ENCODE results near the gene STAC2. TPM values are rescaled to one million over a fixed set of nuclear protein-coding genes. Genes with fewer than 3 reads are reported as not detected.

The STAC2 gene
- total and polyA plus RNA-seq, 2 of the 13 experiments (the other 11 are each of a cell fraction or from before 2014, with no cell fraction given): not detected

- peak within 1 kb of the TSS; percentile 89 for H3K4me2 ChIP-seq (ENCODE audit: low read depth, low read length)
- H3K9me3 ChIP-seq (ENCODE audit: low read length): no peaks in the 10 kb centered on the region
- no peaks in the 10 kb centered on the region; a peak in 1 of 5 replicates for H3K27me3 ChIP-seq (ENCODE audit: control insufficient read depth in 1 of 2, insufficient read depth in 2 of 2, low read length in 2 of 2)
- WGBS (ENCODE audit: low lambda C conversion rate): 3% methylated on average over 27 of the region's 55 CpGs
- in situ Hi-C loops (cut with HindIII; ENCODE audit: extremely low pct_ligation_motif_present, low pct_unique_long_range_greater_than_20kb): no loop called here
- H2AFZ ChIP-seq (ENCODE audit: low read length): no peak within 1 kb of the TSS
- peaks cover 23% of the 10 kb centered on the region for H3K79me2 ChIP-seq (ENCODE audit: insufficient read depth, low read length)
- ChIA-PET CTCF (ENCODE audit: low intra/inter-chr PET ratio, low total read pairs) (no interaction called here), POLR2A (interaction anchor here (0.6 kb wide), 1 partner anchor 9 kb away, joined by 4 read pairs; no protein-coding TSS in a partner anchor)
- peak within 1 kb of the TSS; percentile 46; the same call in 1 of the 2 replicates for H3K9ac ChIP-seq (ENCODE audit: insufficient read depth, low read depth, low read length)
- FAIRE-seq (no peak), DNase-seq (ENCODE audit: low spot score) (peak; percentile 45), ATAC-seq (peak; percentile 61)
- H3K4me1 ChIP-seq (ENCODE audit: insufficient read depth, low read length): peaks cover 60% of the 10 kb centered on the region
- H4K20me1 ChIP-seq (ENCODE audit: insufficient read depth, low read length): peaks cover 12% of the 10 kb centered on the region
- no TSS peak for BruUV-seq (replicated peaks)
- peak within 1 kb of the TSS; percentile 56 to 80 (median 69) for H3K4me3 ChIP-seq (replicated peaks in 1 of 3; ENCODE audit: insufficient read depth in 1 of 3, low read depth in 2 of 3, low read length in 3 of 3)
- intact Hi-C loops (cut with micrococcal nuclease; ENCODE audit: unreplicated experiment): no loop called here
- peaks cover 7 to 11% of the 10 kb centered on the region in 2 experiments for H3K36me3 ChIP-seq (replicated peaks in 1 of 2; ENCODE audit: control insufficient read depth in 1 of 2, insufficient read depth in 2 of 2, low read length in 2 of 2)
- no peak within 1 kb of the TSS for H3K27ac ChIP-seq (ENCODE audit: extremely low read length, insufficient read depth, low read length)
- TF ChIP-seq, protein P1, sequence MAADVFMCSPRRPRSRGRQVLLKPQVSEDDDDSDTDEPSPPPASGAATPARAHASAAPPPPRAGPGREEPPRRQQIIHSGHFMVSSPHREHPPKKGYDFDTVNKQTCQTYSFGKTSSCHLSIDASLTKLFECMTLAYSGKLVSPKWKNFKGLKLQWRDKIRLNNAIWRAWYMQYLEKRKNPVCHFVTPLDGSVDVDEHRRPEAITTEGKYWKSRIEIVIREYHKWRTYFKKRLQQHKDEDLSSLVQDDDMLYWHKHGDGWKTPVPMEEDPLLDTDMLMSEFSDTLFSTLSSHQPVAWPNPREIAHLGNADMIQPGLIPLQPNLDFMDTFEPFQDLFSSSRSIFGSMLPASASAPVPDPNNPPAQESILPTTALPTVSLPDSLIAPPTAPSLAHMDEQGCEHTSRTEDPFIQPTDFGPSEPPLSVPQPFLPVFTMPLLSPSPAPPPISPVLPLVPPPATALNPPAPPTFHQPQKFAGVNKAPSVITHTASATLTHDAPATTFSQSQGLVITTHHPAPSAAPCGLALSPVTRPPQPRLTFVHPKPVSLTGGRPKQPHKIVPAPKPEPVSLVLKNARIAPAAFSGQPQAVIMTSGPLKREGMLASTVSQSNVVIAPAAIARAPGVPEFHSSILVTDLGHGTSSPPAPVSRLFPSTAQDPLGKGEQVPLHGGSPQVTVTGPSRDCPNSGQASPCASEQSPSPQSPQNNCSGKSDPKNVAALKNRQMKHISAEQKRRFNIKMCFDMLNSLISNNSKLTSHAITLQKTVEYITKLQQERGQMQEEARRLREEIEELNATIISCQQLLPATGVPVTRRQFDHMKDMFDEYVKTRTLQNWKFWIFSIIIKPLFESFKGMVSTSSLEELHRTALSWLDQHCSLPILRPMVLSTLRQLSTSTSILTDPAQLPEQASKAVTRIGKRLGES (CRISPR knock-in tag; IDR thresholded peaks at IDR 0.05; ENCODE audit: borderline replicate concordance): no peak
- no peak; the same call in 1 of the 2 replicates for TF ChIP-seq RXRA (CRISPR knock-in tag; IDR thresholded peaks at IDR 0.05)
- peak; percentile 57; the same call in 1 of the 2 replicates for TF ChIP-seq ZNF589 (CRISPR knock-in tag; conservative IDR thresholded peaks at IDR 0.05)
- no peak for TF ChIP-seq NCOA1 (CRISPR knock-in tag; IDR thresholded peaks at IDR 0.05)
- TF ChIP-seq KLF12 (CRISPR knock-in tag; IDR thresholded peaks at IDR 0.05; ENCODE audit: borderline replicate concordance): no peak
- TF ChIP-seq, protein P2, sequence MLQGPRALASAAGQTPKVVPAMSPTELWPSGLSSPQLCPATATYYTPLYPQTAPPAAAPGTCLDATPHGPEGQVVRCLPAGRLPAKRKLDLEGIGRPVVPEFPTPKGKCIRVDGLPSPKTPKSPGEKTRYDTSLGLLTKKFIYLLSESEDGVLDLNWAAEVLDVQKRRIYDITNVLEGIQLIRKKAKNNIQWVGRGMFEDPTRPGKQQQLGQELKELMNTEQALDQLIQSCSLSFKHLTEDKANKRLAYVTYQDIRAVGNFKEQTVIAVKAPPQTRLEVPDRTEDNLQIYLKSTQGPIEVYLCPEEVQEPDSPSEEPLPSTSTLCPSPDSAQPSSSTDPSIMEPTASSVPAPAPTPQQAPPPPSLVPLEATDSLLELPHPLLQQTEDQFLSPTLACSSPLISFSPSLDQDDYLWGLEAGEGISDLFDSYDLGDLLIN (CRISPR knock-in tag; IDR thresholded peaks at IDR 0.05; ENCODE audit: borderline replicate concordance): no peak
- TF ChIP-seq THYN1 (CRISPR knock-in tag; IDR thresholded peaks at IDR 0.05; ENCODE audit: borderline replicate concordance, low read depth): no peak
- no peak for TF ChIP-seq ZNF20 (CRISPR knock-in tag; IDR thresholded peaks at IDR 0.05)
- no peak for TF ChIP-seq IRX3 (CRISPR knock-in tag; IDR thresholded peaks at IDR 0.05; ENCODE audit: borderline replicate concordance, low read depth)
- TF ChIP-seq HNF1B (CRISPR knock-in tag; IDR thresholded peaks at IDR 0.05): no peak; the same call in 1 of the 2 replicates
- no peak for TF ChIP-seq SOX5 (CRISPR knock-in tag; IDR thresholded peaks at IDR 0.05; ENCODE audit: borderline replicate concordance)
- no peak for TF ChIP-seq FOXC1 (CRISPR knock-in tag; IDR thresholded peaks at IDR 0.05; ENCODE audit: borderline replicate concordance)
- TF ChIP-seq HNRNPLL (IDR thresholded peaks at IDR 0.05; ENCODE audit: low read depth, low read length, poor library complexity, severe bottlenecking): peak; percentile 52
- TF ChIP-seq EED (CRISPR knock-in tag; IDR thresholded peaks at IDR 0.05): no peak
- no peak for TF ChIP-seq ZNF616 (CRISPR knock-in tag; IDR thresholded peaks at IDR 0.05; ENCODE audit: low read depth)
- 0 out of 2 replicates have a peak, but pooled peaks have one; percentile 37 for TF ChIP-seq ERF (CRISPR knock-in tag; IDR thresholded peaks at IDR 0.05)
- TF ChIP-seq REXO4 (CRISPR knock-in tag; IDR thresholded peaks at IDR 0.05; ENCODE audit: borderline replicate concordance): no peak
These were observed 28.2 kb downstream of the STAC2 start, which contains the start of gene CACNB1 for GRCh38 chr17:39197380-39198185. CACNB1 (minus strand) TSS chr17:39197669; CDS start chr17:39197495, 174 bp downstream.
